ENCODE measurements around the gene SPTLC1.
"Not testable (repeated sequence)": the region's sequence is repeated elsewhere in the genome, so short reads cannot be mapped to it uniquely, and the experiment has no call there.

The SPTLC1 gene

DNA sequence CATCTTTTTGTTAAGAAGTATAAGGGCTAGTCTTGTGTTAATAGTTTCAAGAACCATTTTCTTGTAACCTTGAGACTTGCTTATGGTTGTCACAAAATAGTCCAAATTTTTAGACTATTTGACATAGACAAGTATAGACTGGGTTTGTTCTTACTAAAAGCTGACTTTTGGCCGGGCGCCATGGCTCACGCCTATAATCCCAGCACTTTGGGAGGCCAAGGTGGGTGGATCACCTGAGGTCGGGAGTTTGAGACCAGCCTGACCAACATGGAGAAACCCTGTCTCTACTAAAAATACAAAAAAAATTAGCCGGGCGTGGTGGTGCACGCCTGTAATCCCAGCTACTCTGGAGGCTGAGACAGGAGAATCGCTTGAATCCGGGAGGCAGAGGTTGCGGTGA is 113.3 kb downstream of the SPTLC1 start:
- H3K4me1 Mint-ChIP-seq; H3K9me3 Mint-ChIP-seq; H3K36me3 Mint-ChIP-seq (ENCODE audit: insufficient read depth); H3K27ac Mint-ChIP-seq (ENCODE audit: low read depth); DNase-seq (ENCODE audit: low spot score in 2 of 2); H3K4me3 Mint-ChIP-seq; ATAC-seq (replicated peaks; ENCODE audit: extremely low read depth, poor library complexity, severe bottlenecking): not testable (repeated sequence)
- H3K27me3 Mint-ChIP-seq = peaks cover 29% of the 10 kb centered on the region

DNA sequence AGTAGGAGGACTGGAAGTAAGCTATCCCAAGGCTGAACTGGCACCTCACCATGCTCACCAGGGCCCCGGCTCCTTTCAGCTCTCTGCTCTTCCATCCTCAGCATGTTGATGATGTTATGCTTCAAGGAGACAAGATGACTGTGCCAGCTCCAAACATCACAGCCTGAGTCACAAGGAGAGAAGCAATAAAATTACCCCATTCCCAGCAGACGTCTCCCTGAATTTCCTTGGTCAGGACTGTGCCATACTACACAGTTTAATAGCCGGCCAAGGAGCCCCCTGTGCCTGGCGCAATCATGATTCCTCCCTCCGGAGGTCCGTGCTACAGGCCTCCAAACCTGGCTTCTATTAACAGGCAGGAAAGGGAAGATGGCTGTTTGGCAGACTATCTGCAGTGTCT is 114.0 kb downstream of the SPTLC1 start:
- ATAC-seq (replicated peaks; ENCODE audit: extremely low read depth, poor library complexity, severe bottlenecking) (no peak), DNase-seq (ENCODE audit: low spot score in 2 of 2) (no peak)
- Mint-ChIP-seq H3K4me1 (no peaks in the 10 kb centered on the region), H3K36me3 (ENCODE audit: insufficient read depth) (peaks cover 3% of the 10 kb centered on the region), H3K4me3 (no peak overlapping the region), H3K27me3 (peaks cover 29% of the 10 kb centered on the region), H3K27ac (ENCODE audit: low read depth) (no peak overlapping the region), H3K9me3 (no peaks in the 10 kb centered on the region)

DNA sequence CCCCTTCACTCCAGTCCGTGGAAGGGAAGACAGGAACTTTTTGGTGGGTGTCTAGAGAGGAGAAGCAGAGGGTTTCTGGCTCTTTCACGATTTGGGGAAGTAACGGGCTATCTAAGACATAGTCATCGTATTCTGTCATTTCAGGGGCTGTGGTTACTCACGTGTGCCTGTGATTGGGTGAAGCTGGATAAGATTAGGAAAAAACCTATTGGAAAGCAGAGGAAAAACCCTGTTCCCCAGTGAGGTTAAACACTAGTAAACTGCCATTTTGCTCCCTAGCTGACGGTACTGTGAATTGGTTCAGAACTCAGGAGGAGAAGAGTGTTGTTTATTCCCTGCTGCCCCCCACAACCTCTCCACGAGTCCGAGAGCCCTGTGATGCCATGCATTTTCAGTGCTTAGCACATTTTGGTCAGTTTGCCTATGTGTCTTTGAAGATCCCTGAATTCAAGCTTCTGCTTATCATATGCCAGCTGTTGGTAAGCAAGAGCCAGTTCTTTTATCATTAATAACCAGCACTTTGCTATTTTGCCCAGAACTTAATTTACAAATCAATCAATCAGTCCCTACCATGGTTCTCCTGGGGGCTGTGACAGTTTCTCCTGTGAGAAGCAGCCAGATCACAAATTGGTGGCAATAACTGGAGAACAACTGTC is 120.1 kb downstream of the SPTLC1 start:
- peaks cover 58% of the 10 kb centered on the region for H3K27me3 Mint-ChIP-seq
- no peaks in the 10 kb centered on the region for H3K4me1 Mint-ChIP-seq
- H3K27ac Mint-ChIP-seq (ENCODE audit: low read depth) = no peak overlapping the region
- ATAC-seq (replicated peaks; ENCODE audit: extremely low read depth, poor library complexity, severe bottlenecking) (no peak), DNase-seq (ENCODE audit: low spot score in 2 of 2) (no peak)
- H3K4me3 Mint-ChIP-seq = no peak overlapping the region
- no peaks in the 10 kb centered on the region for H3K9me3 Mint-ChIP-seq
- H3K36me3 Mint-ChIP-seq (ENCODE audit: insufficient read depth) = peaks cover 2% of the 10 kb centered on the region

DNA sequence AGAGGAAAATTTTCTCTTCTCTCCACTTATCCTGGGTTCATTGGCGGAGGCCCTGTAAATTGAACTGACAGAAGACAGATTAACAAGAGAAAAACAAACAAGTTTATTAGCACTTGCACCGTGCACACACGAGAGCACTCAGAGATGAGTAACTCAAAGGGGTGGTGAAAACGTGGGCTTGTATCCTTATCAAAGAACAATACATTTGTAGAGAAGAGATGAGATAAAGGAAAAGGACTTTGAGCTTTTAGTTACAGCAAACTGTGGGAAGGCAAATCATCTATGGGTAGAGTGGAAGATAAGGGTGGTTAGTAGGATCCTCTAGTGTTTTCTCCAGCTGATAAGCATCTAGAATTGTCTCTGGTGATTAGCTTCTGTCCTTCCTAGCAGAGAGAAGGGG is 120.8 kb downstream of the SPTLC1 start:
- Mint-ChIP-seq H3K27ac (ENCODE audit: low read depth) (no peak overlapping the region), H3K4me1 (no peaks in the 10 kb centered on the region), H3K27me3 (peaks cover 58% of the 10 kb centered on the region), H3K4me3 (no peak overlapping the region), H3K9me3 (no peaks in the 10 kb centered on the region), H3K36me3 (ENCODE audit: insufficient read depth) (peaks cover 2% of the 10 kb centered on the region)
- ATAC-seq (replicated peaks; ENCODE audit: extremely low read depth, poor library complexity, severe bottlenecking) = no peak
- no peak for DNase-seq (ENCODE audit: low spot score in 2 of 2)

DNA sequence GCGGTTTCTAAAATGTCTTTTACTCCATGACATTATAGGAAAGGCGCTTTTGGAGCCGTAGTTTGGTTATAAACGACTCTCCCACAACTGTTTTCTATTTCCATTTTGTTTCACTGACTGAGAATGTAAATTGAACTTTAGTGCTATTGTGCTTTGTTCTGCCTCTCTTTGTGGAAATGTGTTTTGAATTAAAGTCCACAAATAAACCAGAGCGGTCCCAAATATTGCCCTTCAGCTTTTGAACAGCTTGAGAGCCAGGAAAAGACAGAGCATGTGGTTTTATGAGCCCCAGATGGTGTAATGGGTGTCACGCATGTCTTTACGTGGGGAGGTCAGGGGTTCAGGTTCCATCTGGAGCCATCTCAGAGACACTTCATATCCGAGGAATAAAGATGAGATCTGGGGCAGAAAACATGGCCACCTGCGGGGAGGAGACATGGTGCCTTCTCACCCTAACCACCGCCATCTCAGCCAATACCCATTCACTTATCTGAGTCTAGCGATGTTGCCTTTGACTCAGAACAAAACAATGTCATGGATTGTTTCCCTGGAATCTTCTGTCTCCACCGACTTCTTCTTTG is 122.7 kb downstream of the SPTLC1 start:
- H3K4me1 Mint-ChIP-seq = peaks cover 6% of the 10 kb centered on the region
- H3K4me3 Mint-ChIP-seq = no peak overlapping the region
- H3K9me3 Mint-ChIP-seq = no peaks in the 10 kb centered on the region
- H3K27ac Mint-ChIP-seq (ENCODE audit: low read depth) = no peak overlapping the region
- ATAC-seq (replicated peaks; ENCODE audit: extremely low read depth, poor library complexity, severe bottlenecking) (no peak), DNase-seq (ENCODE audit: low spot score in 2 of 2) (no peak)
- peaks cover 2% of the 10 kb centered on the region for H3K36me3 Mint-ChIP-seq (ENCODE audit: insufficient read depth)
- peaks cover 73% of the 10 kb centered on the region for H3K27me3 Mint-ChIP-seq

DNA sequence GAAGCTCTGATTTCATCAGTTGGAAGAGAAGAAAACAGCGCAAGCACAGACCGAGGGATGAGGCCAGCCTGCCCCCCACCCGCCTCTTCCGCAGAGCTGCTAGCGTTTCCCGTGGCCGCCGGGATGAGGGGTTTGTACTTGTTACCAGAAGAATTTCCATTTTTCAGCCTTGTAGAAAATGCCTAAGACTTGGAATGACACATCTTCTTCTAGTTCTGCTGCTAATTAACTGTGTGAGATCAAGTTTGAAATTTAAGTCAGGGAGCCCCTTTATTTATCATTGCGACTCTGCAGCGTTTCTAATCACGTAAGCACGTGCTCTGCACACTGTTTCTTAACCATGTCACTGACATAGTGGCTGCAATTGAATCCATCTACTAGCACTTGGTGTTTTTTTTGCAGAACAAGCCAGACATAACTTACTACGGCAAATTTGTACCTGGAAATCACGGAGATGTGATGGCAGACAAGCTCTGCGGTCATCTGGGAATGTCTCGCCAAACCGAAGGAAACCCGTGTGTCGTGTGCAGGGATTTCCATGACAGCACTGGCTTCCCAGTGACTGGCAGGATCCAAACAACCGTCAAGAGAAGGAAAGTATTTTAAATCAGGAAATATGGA is 123.4 kb downstream of the SPTLC1 start:
- Mint-ChIP-seq H3K27me3 (peaks cover 73% of the 10 kb centered on the region), H3K4me3 (no peak overlapping the region), H3K9me3 (no peaks in the 10 kb centered on the region), H3K36me3 (ENCODE audit: insufficient read depth) (no peaks in the 10 kb centered on the region), H3K27ac (ENCODE audit: low read depth) (no peak overlapping the region), H3K4me1 (peaks cover 6% of the 10 kb centered on the region)
- no peak for DNase-seq (ENCODE audit: low spot score in 2 of 2)
- no peak for ATAC-seq (replicated peaks; ENCODE audit: extremely low read depth, poor library complexity, severe bottlenecking)

DNA sequence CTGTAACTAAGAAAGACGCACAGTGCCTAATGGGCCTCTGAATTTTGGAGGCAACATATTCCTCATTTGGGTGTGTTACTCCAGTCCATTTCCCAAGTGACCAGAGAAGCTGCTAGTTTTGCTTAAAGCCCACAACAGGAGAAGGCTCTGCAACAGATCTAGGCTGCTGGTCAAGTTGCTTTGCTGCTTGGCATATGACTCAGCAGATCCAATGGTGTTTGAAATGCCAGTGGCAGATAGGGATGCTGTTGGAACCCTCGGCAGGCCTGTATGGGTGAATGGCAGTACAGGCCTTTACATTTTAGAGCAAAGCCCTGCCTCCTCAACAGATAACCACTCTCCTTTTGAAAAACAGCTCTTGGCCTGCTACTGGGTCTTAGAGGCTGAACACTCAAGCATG is 129.0 kb downstream of the SPTLC1 start:
- no peaks in the 10 kb centered on the region for H3K9me3 Mint-ChIP-seq
- peaks cover 39% of the 10 kb centered on the region for H3K27me3 Mint-ChIP-seq
- H3K27ac Mint-ChIP-seq (ENCODE audit: low read depth) = no peak overlapping the region
- ATAC-seq (replicated peaks; ENCODE audit: extremely low read depth, poor library complexity, severe bottlenecking) = no peak
- H3K4me3 Mint-ChIP-seq = no peak overlapping the region
- peaks cover 6% of the 10 kb centered on the region for H3K4me1 Mint-ChIP-seq
- no peak for DNase-seq (ENCODE audit: low spot score in 2 of 2)
- peaks cover 2% of the 10 kb centered on the region for H3K36me3 Mint-ChIP-seq (ENCODE audit: insufficient read depth)

DNA sequence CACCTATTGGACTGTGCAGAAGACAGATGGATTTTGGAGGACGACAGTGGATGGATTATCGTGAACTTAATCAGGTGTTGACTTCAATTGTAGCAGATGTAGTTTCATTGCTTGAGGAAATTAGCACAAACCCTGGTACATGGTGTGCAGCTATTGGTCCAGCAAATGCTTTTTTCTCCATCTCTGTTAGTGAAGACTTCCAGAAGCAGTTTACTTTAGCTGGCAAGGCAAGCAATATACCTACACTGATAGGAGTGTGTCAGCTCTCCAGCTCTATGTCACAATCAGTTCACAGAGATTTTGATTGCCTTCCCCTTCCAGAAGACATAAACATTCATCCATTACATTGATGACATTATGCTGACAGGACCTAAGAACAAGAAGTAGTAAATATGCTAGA is 129.5 kb downstream of the SPTLC1 start:
- H3K27me3 Mint-ChIP-seq = peaks cover 33% of the 10 kb centered on the region
- peaks cover 2% of the 10 kb centered on the region for H3K36me3 Mint-ChIP-seq (ENCODE audit: insufficient read depth)
- no peak overlapping the region for H3K27ac Mint-ChIP-seq (ENCODE audit: low read depth)
- ATAC-seq (replicated peaks; ENCODE audit: extremely low read depth, poor library complexity, severe bottlenecking) (no peak), DNase-seq (ENCODE audit: low spot score in 2 of 2) (no peak)
- no peaks in the 10 kb centered on the region for H3K9me3 Mint-ChIP-seq
- H3K4me3 Mint-ChIP-seq = no peak overlapping the region
- peaks cover 6% of the 10 kb centered on the region for H3K4me1 Mint-ChIP-seq
